ENCODE measurements around the gene GPAT2. TPM values are rescaled to one million over a fixed set of nuclear protein-coding genes. Genes with fewer than 3 reads are reported as not detected.
"Not testable (repeated sequence)": the region's sequence is repeated elsewhere in the genome, so short reads cannot be mapped to it uniquely, and the experiment has no call there.

Gene GPAT2, protein sequence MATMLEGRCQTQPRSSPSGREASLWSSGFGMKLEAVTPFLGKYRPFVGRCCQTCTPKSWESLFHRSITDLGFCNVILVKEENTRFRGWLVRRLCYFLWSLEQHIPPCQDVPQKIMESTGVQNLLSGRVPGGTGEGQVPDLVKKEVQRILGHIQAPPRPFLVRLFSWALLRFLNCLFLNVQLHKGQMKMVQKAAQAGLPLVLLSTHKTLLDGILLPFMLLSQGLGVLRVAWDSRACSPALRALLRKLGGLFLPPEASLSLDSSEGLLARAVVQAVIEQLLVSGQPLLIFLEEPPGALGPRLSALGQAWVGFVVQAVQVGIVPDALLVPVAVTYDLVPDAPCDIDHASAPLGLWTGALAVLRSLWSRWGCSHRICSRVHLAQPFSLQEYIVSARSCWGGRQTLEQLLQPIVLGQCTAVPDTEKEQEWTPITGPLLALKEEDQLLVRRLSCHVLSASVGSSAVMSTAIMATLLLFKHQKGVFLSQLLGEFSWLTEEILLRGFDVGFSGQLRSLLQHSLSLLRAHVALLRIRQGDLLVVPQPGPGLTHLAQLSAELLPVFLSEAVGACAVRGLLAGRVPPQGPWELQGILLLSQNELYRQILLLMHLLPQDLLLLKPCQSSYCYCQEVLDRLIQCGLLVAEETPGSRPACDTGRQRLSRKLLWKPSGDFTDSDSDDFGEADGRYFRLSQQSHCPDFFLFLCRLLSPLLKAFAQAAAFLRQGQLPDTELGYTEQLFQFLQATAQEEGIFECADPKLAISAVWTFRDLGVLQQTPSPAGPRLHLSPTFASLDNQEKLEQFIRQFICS
- total RNA-seq (under 1 TPM; 0.79 to 0.83 TPM), polyA plus RNA-seq (ENCODE audit: insufficient read length in 2 of 2) (1 to 10 TPM; 2.9 to 3.4 TPM)
- long read RNA-seq, donor 1 = 0 reads
- long read RNA-seq, donor 2 = 0 reads
- long read RNA-seq, donor 3 = 0 reads
- long read RNA-seq, donor 4 = 0 reads

DNA sequence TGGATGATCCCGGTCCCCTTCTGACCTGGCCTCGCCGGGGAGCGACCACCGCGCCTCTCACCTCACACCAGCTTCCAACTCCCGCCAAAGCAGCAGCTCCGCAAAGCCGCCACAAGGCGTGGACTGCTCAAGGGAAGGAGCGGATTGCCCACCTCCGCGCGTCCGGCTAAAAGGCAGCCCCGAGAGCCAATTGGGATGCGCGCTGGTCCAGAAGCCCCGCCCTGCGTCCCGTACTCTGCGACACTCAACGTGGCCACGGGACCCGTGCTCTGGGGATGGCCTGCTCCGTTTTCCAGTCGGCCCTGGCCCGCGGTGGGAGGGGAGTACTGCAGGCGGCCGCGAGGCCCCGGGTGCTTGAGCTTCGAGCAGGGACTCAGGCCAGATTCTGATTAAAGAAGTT lies at the start of gene GPAT2:
GPAT2 (minus strand) TSS at position 125 of the 400 bp plus-strand sequence. CDS start 2,557 bp downstream, outside the sequence.
- DNase-seq (ENCODE audit: low read depth in 4 of 6, low spot score in 6 of 6); H3K27ac ChIP-seq (ENCODE audit: low read depth, low read length); H3K4me3 ChIP-seq (ENCODE audit: low read depth, low read length); H3K36me3 ChIP-seq (ENCODE audit: control insufficient read depth, insufficient read depth, low read length); H3K9me3 ChIP-seq (ENCODE audit: control insufficient read depth, insufficient read depth, low read length); H3K4me1 ChIP-seq (ENCODE audit: control insufficient read depth, insufficient read depth, low read length); H3K27me3 ChIP-seq (ENCODE audit: control insufficient read depth, insufficient read depth, low read length): not testable (repeated sequence)
- WGBS (ENCODE audit: insufficient coverage) = no CpG with 5 or more reads among the region's 34 CpGs

DNA sequence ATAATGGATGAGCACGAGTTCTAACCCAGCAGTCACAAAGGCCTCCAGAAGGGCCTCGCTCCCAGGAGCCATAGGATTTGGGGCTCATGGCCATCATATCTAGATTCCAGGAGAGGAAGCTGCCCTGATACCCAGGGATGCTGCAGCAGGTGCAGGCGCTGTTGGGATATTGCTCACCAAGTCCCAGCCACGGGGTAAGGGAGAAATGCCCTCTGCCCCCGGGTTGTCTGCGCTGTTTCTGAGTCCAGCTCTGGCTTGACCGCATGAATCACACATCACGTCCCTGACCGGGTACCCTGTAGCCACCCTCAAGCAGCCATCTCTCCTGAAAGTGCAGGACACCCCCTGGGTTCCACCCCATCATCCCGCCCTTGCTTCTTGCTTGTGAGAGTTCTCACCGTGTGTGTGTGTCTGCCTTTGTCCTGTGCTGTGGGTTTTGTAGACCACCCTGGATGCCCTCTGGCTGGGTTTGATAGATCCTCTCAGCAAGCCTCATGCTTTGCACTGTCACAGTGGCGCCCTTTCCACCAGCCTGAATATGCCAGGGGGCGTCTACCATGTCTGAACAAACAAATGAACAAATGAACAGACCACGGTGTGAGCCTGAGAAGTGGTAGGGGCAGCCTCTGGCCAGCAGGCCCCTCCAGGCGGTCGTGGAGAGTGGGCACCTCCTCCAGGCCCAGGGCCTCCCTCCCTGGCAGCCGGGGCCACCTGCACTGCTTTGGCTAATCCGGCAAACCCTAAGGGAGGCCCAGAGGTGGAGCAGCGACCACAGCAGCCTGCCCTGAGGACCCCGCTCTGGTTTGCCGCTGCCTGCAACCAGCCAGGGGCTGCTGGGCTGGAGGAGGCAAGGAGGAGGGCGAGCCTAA lies 49.5 kb upstream of the GPAT2 start:
- WGBS (ENCODE audit: insufficient coverage) = 85% methylated on average over 22 of the region's 22 CpGs

DNA sequence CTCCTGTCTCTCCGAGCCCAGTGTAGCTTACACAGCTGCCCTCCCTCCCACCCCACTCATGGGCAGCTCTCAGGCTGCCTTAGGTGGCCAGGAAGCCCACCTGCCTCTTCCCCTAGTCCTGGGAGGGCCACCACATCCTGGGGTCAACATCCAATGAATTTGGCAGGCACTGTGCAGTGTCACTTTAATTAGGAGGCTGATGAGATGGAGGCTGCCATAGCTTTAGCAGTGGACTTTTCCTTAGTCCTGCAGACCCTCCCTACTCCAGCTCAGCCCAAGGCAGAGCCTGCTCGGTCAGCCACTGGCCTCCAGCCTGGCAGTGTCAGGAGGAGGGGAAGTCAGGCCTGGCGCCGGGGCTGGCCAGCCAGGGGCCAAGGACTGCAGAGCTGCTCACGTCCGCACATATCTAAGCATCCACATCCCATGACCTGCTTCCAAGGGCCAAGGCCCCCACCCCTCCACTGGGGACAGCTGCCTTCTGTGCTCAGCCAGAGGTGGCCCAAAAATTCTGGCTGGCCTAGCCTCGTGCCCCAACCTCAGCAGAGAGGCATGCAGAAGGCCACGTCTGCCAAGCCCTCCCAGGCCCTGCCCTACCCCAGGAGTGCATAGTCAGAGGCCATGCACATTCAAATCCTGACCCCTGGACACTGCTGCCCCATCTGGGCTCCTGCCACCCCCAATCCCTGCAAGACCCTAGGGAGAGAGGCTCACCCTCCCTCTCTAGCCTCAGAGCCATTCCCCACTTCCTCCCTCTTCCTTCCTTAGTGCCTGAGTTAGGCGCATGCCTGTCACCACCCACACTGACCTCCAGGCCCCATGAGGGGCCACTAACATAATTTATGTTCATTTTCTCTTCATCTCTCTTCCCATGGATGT lies 48.6 kb upstream of the GPAT2 start:
- WGBS (ENCODE audit: insufficient coverage) = 78% methylated on average over 8 of the region's 9 CpGs

More for the DNA sequence above, 49.5 kb upstream of the GPAT2 start:
- DNase-seq (ENCODE audit: low read depth in 4 of 6, low spot score in 6 of 6) = no peak
- Histone ChIP-seq H3K36me3 (ENCODE audit: control insufficient read depth, insufficient read depth, low read length) (no peaks in the 10 kb centered on the region), H3K27ac (ENCODE audit: low read depth, low read length) (no peak overlapping the region), H3K27me3 (ENCODE audit: control insufficient read depth, insufficient read depth, low read length) (no peaks in the 10 kb centered on the region), H3K4me3 (ENCODE audit: low read depth, low read length) (no peak overlapping the region), H3K9me3 (ENCODE audit: control insufficient read depth, insufficient read depth, low read length) (no peaks in the 10 kb centered on the region), H3K4me1 (ENCODE audit: control insufficient read depth, insufficient read depth, low read length) (peaks cover 5% of the 10 kb centered on the region)

DNA sequence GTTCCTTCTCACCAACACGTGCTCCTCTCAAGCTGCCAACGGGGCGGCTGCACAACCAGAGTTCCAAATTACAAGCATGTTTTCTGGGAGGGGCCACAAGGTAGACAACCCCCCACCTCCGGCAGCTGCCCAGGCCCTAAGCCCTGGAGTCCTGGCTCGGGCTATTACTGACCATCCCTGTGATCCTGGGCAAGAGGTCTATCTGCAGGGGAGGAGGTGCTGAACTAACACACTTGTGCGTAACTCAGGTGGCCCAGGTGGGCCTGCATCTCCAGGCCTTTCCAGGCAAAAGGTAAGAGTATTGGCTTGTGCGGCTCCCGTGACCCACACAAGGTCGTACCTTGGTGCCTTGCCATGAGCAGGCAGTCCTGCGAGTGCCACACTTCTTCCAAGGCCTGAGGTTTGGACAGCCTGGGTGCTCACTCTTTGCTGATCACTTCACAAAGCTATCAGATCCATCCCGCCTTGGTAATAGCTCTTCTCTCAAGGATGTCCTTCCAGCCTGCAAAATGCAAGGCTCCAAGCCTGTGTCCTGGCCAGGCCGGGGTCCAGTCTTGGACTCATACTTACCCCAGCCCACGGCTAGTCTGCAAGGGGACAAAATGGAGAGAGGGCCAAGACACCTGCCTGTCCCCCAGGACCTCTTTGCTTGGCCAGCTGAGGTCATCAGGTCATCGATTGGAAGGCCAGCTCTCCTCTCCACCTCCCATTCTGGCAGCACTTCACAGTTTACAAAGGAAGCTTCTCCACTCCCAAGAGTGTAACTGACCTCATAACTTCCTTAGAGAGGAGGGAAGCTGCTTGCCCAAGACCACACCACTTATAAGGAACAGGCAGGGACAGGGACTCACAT lies 47.7 kb upstream of the GPAT2 start:
- H3K36me3 ChIP-seq (ENCODE audit: control insufficient read depth, insufficient read depth, low read length) = no peaks in the 10 kb centered on the region
- no peak overlapping the region for H3K4me3 ChIP-seq (ENCODE audit: low read depth, low read length)
- H3K27ac ChIP-seq (ENCODE audit: low read depth, low read length) = no peak overlapping the region
- 92% methylated on average over 14 of the region's 14 CpGs for whole genome bisulfite sequencing (ENCODE audit: insufficient coverage)
- no peaks in the 10 kb centered on the region for H3K27me3 ChIP-seq (ENCODE audit: control insufficient read depth, insufficient read depth, low read length)
- H3K9me3 ChIP-seq (ENCODE audit: control insufficient read depth, insufficient read depth, low read length) = peaks cover 3% of the 10 kb centered on the region
- DNase-seq (ENCODE audit: low read depth in 4 of 6, low spot score in 6 of 6) = no peak
- H3K4me1 ChIP-seq (ENCODE audit: control insufficient read depth, insufficient read depth, low read length) = no peaks in the 10 kb centered on the region

More for the DNA sequence above, 48.6 kb upstream of the GPAT2 start:
- Histone ChIP-seq H3K9me3 (ENCODE audit: control insufficient read depth, insufficient read depth, low read length) (no peaks in the 10 kb centered on the region), H3K27ac (ENCODE audit: low read depth, low read length) (no peak overlapping the region), H3K27me3 (ENCODE audit: control insufficient read depth, insufficient read depth, low read length) (no peaks in the 10 kb centered on the region), H3K4me3 (ENCODE audit: low read depth, low read length) (no peak overlapping the region), H3K4me1 (ENCODE audit: control insufficient read depth, insufficient read depth, low read length) (no peaks in the 10 kb centered on the region), H3K36me3 (ENCODE audit: control insufficient read depth, insufficient read depth, low read length) (no peaks in the 10 kb centered on the region)
- no peak for DNase-seq (ENCODE audit: low read depth in 4 of 6, low spot score in 6 of 6)

DNA sequence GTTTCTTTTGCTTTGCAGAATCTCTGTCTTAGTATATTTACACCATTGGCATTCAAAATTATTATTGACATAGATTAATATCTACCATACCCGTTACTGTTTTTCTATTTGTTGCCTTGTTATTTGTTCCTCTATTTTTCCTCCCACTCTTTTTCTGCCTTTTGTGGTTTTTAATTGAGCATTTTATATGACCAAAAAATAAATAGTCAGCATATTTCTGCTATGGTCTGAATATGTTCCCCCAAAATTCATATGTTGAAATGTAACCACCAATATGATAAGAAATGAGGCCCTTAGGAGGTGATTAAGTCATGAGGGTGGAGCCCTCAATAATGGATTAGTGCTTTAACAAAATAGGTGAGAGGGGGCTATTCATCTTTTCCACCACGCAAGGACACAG lies 46.3 kb upstream of the GPAT2 start:
- peaks cover 3% of the 10 kb centered on the region for H3K9me3 ChIP-seq (ENCODE audit: control insufficient read depth, insufficient read depth, low read length)
- DNase-seq (ENCODE audit: low read depth in 4 of 6, low spot score in 6 of 6) = no peak
- no peak overlapping the region for H3K4me3 ChIP-seq (ENCODE audit: low read depth, low read length)
- no peak overlapping the region for H3K27ac ChIP-seq (ENCODE audit: low read depth, low read length)
- no peaks in the 10 kb centered on the region for H3K36me3 ChIP-seq (ENCODE audit: control insufficient read depth, insufficient read depth, low read length)
- H3K27me3 ChIP-seq (ENCODE audit: control insufficient read depth, insufficient read depth, low read length) = no peaks in the 10 kb centered on the region
- no peaks in the 10 kb centered on the region for H3K4me1 ChIP-seq (ENCODE audit: control insufficient read depth, insufficient read depth, low read length)
- no CpG with 5 or more reads among the region's 2 CpGs for WGBS (ENCODE audit: insufficient coverage)

DNA sequence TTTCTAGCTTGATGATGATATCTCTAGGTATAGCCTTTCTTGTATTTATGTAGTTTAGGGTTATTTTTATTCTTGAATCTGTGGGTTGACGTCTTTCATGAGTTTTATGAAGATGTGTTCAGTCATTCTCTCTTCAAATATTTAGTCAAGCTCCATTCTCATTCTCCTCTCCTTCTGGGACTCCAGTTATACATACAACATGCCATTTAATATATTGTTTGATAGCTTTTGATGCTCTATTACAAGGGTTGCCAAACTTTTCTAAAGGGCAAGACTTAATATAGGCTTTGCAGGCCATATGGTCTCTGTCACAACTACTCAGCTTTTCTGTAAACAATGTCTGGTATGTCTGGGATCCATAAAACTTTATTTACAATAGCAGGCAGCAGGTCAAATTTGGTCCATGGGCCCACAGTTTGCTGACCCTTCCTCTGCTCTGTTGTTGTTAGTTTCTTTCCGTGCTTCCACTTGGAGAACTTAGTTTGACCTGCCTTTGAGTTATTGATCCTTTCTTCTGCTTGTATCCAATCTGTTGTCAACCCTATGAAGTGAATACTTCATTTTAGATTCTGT lies 40.6 kb upstream of the GPAT2 start:
- WGBS (ENCODE audit: insufficient coverage) = 80% methylated on average over 1 of the region's 2 CpGs
- peaks cover 18% of the 10 kb centered on the region for H3K4me1 ChIP-seq (ENCODE audit: control insufficient read depth, insufficient read depth, low read length)

DNA sequence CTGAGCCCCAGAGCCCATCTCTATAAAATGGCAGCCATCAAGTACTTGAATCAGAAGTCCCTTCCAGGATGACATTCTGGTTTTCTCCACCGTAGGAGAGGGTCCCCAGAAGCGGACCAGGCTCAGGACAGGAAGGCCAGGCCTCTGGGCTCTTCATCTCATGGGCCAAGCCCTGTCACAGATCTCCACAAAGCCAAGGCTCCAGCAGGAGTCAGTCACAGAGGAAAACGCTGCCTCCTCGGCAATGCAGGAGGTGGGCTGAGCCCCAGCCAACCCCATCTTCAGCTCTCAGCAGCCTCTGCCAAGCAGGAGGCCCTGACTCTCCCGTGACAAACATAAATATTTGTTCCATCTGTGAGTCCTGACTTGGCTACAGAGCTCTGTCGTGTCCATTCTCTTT lies 39.4 kb upstream of the GPAT2 start:
- H3K9me3 ChIP-seq (ENCODE audit: control insufficient read depth, insufficient read depth, low read length) = peaks cover 3% of the 10 kb centered on the region
- no peak overlapping the region for H3K27ac ChIP-seq (ENCODE audit: low read depth, low read length)
- peaks cover 18% of the 10 kb centered on the region for H3K4me1 ChIP-seq (ENCODE audit: control insufficient read depth, insufficient read depth, low read length)
- no peaks in the 10 kb centered on the region for H3K36me3 ChIP-seq (ENCODE audit: control insufficient read depth, insufficient read depth, low read length)
- no peak overlapping the region for H3K4me3 ChIP-seq (ENCODE audit: low read depth, low read length)
- no peak for DNase-seq (ENCODE audit: low read depth in 4 of 6, low spot score in 6 of 6)
- no peaks in the 10 kb centered on the region for H3K27me3 ChIP-seq (ENCODE audit: control insufficient read depth, insufficient read depth, low read length)
- WGBS (ENCODE audit: insufficient coverage) = 51% methylated on average over 5 of the region's 6 CpGs

More for the DNA sequence above, 40.6 kb upstream of the GPAT2 start:
- H3K9me3 ChIP-seq (ENCODE audit: control insufficient read depth, insufficient read depth, low read length) = peaks cover 3% of the 10 kb centered on the region
- H3K27ac ChIP-seq (ENCODE audit: low read depth, low read length) = no peak overlapping the region
- no peaks in the 10 kb centered on the region for H3K27me3 ChIP-seq (ENCODE audit: control insufficient read depth, insufficient read depth, low read length)
- H3K36me3 ChIP-seq (ENCODE audit: control insufficient read depth, insufficient read depth, low read length) = no peaks in the 10 kb centered on the region
- no peak overlapping the region for H3K4me3 ChIP-seq (ENCODE audit: low read depth, low read length)
- no peak for DNase-seq (ENCODE audit: low read depth in 4 of 6, low spot score in 6 of 6)

Data from spinal cord (tissue), 10 donors.